SK-N-SH (cell line): ENCODE measurements around the gene LRRIQ4.

ENCODE experiments used
- TF ChIP-seq, protein P1 (sequence below): fragments of 200-600 bp; sonication (generic); IDR thresholded peaks from 2 replicates; pipeline ENCODE4 v1.6.1; 2017; ENCODE audit warnings: antibody characterized with exemption, mild to moderate bottlenecking, moderate library complexity
- TF ChIP-seq, protein P2 (sequence below): IDR thresholded peaks from 2 replicates; pipeline ENCODE4 v1.4.0; 2012; ENCODE audit warnings: low read depth, borderline replicate concordance

- TF ChIP-seq, protein P1, sequence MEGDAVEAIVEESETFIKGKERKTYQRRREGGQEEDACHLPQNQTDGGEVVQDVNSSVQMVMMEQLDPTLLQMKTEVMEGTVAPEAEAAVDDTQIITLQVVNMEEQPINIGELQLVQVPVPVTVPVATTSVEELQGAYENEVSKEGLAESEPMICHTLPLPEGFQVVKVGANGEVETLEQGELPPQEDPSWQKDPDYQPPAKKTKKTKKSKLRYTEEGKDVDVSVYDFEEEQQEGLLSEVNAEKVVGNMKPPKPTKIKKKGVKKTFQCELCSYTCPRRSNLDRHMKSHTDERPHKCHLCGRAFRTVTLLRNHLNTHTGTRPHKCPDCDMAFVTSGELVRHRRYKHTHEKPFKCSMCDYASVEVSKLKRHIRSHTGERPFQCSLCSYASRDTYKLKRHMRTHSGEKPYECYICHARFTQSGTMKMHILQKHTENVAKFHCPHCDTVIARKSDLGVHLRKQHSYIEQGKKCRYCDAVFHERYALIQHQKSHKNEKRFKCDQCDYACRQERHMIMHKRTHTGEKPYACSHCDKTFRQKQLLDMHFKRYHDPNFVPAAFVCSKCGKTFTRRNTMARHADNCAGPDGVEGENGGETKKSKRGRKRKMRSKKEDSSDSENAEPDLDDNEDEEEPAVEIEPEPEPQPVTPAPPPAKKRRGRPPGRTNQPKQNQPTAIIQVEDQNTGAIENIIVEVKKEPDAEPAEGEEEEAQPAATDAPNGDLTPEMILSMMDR: no peak
- TF ChIP-seq, protein P2, sequence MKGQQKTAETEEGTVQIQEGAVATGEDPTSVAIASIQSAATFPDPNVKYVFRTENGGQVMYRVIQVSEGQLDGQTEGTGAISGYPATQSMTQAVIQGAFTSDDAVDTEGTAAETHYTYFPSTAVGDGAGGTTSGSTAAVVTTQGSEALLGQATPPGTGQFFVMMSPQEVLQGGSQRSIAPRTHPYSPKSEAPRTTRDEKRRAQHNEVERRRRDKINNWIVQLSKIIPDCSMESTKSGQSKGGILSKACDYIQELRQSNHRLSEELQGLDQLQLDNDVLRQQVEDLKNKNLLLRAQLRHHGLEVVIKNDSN: no peak
Observed at GRCh38 chr3:169790219-169790618, 22.5 kb upstream of the LRRIQ4 start.
